Measurements from ENCODE around the gene SASH1. TPM values are rescaled to one million over a fixed set of nuclear protein-coding genes. Genes with fewer than 3 reads are reported as not detected.

The SASH1 gene
- total and polyA plus RNA-seq, 9 donors = 8.6 to 35.2 (median 18.2) TPM

- no peak for DNase-seq
- 70 to 81% (median 78%) methylated on average over 7 of the region's 7 CpGs for WGBS, 3 donors
- no peak overlapping the region for H3K27ac ChIP-seq
These were observed 257.4 kb downstream of the SASH1 start for GRCh38 chr6:148599967-148600426.

More at GRCh38 chr6:148599967-148600426, 257.4 kb downstream of the SASH1 start:
- no peaks in the 10 kb centered on the region for H3K27me3 ChIP-seq
- TF ChIP-seq, protein P1, sequence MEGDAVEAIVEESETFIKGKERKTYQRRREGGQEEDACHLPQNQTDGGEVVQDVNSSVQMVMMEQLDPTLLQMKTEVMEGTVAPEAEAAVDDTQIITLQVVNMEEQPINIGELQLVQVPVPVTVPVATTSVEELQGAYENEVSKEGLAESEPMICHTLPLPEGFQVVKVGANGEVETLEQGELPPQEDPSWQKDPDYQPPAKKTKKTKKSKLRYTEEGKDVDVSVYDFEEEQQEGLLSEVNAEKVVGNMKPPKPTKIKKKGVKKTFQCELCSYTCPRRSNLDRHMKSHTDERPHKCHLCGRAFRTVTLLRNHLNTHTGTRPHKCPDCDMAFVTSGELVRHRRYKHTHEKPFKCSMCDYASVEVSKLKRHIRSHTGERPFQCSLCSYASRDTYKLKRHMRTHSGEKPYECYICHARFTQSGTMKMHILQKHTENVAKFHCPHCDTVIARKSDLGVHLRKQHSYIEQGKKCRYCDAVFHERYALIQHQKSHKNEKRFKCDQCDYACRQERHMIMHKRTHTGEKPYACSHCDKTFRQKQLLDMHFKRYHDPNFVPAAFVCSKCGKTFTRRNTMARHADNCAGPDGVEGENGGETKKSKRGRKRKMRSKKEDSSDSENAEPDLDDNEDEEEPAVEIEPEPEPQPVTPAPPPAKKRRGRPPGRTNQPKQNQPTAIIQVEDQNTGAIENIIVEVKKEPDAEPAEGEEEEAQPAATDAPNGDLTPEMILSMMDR (IDR thresholded peaks at IDR 0.05) = no peak
- TF ChIP-seq POLR2A (IDR thresholded peaks at IDR 0.05) (no peak), EP300 (IDR thresholded peaks at IDR 0.05) (no peak)
- H3K4me3 ChIP-seq = no peak overlapping the region
- H3K36me3 ChIP-seq = no peaks in the 10 kb centered on the region
- no peaks in the 10 kb centered on the region for H3K4me1 ChIP-seq (ENCODE audit: insufficient read depth)
- H3K9me3 ChIP-seq = no peaks in the 10 kb centered on the region
- intact Hi-C loops (cut with DNase I) = no loop called here

Small RNA genes lying within 50 kb of the gene (small RNA-seq; reads per million reads assigned to genes)
- gene SNRPEP6 = not detected

All from ovary (tissue), 9 donors.